ENCODE data around the gene CEP104. TPM values are rescaled to one million over a fixed set of nuclear protein-coding genes. Genes with fewer than 3 reads are reported as not detected.

Gene CEP104
- total and polyA plus RNA-seq, 10 of the 15 experiments (the other 5 are each of a cell fraction or from before 2014, with no cell fraction given) = 7.2 to 34.8 (median 19.3) TPM

- TF ChIP-seq REST (IDR thresholded peaks at IDR 0.05; ENCODE audit: low read depth, low read length) (no peak), ZBTB40 (IDR thresholded peaks at IDR 0.05; ENCODE audit: borderline replicate concordance) (peak; percentile 96), NRF1 (conservative IDR thresholded peaks at IDR 0.05; ENCODE audit: low read depth, low read length) (no peak), ZNF592 (IDR thresholded peaks at IDR 0.05) (no peak), SUPT20H (IDR thresholded peaks at IDR 0.05; ENCODE audit: borderline replicate concordance, control insufficient read depth, low read depth, low read length) (no peak), ZSCAN29 (IDR thresholded peaks at IDR 0.05) (no peak), E4F1 (IDR thresholded peaks at IDR 0.05; ENCODE audit: borderline replicate concordance, partially characterized antibody) (peak; percentile 47), BHLHE40 (IDR thresholded peaks at IDR 0.05; ENCODE audit: borderline replicate concordance in 1 of 2, low read depth in 2 of 2, low read length in 1 of 2) (peak; percentile 83 to 88), PKNOX1 (IDR thresholded peaks at IDR 0.05) (peak; percentile 52)
These were observed 60.6 kb downstream of the CEP104 start, which contains the start of gene LRRC47 (continued) for GRCh38 chr1:3796215-3797061.
